ENCODE measurements around the gene NT5DC1. TPM values are rescaled to one million over a fixed set of nuclear protein-coding genes. Genes with fewer than 3 reads are reported as not detected.

The NT5DC1 gene
- polyA plus RNA-seq, 3 donors: 18.2 to 39.0 (median 28.3) TPM

DNA sequence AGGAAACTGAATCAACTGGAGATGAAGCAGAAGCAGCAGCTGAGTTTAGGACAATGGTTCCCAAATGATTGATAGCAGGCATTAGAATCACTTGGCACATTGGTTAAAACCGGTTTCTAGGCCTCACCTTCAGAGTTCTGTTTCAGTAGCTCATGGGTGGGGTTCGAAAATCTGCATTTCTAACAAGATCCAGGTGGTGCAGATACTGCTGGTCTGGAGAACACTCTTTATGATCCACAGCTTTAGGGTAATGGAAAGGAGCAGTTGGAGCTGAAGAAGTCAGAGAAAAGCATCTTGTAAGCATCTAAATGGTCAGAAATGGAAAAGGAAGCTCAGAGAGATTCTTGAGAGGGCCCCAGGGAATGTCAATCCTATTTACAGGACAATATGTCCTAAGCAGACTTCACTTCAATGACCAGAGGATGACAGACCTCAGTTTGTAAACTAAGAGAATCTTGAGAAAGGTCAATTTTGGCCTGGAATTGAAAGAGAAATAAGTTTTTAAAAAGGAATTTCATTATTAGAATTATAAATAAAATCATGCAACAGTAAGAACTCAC, 170.6 kb downstream of the NT5DC1 start:
- DNase-seq: no peak
- peaks cover 10% of the 10 kb centered on the region for H4K20me1 ChIP-seq (ENCODE audit: insufficient read depth, low read length)
- TF ChIP-seq, protein P1, sequence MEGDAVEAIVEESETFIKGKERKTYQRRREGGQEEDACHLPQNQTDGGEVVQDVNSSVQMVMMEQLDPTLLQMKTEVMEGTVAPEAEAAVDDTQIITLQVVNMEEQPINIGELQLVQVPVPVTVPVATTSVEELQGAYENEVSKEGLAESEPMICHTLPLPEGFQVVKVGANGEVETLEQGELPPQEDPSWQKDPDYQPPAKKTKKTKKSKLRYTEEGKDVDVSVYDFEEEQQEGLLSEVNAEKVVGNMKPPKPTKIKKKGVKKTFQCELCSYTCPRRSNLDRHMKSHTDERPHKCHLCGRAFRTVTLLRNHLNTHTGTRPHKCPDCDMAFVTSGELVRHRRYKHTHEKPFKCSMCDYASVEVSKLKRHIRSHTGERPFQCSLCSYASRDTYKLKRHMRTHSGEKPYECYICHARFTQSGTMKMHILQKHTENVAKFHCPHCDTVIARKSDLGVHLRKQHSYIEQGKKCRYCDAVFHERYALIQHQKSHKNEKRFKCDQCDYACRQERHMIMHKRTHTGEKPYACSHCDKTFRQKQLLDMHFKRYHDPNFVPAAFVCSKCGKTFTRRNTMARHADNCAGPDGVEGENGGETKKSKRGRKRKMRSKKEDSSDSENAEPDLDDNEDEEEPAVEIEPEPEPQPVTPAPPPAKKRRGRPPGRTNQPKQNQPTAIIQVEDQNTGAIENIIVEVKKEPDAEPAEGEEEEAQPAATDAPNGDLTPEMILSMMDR (IDR thresholded peaks at IDR 0.05): no peak
- WGBS (ENCODE audit: insufficient coverage): no CpG with 5 or more reads among the region's 2 CpGs
- H3K79me2 ChIP-seq (ENCODE audit: insufficient read depth, low read length): peaks cover 18% of the 10 kb centered on the region
- no peak overlapping the region for H3K4me3 ChIP-seq (replicated peaks in 1 of 3; ENCODE audit: low read depth in 2 of 3, low read length in 3 of 3)
- no peak overlapping the region for H2AFZ ChIP-seq (ENCODE audit: insufficient read depth, low read depth, low read length, poor library complexity, severe bottlenecking)
- H3K27ac Mint-ChIP-seq: no peak overlapping the region
- peaks cover 10 to 14% of the 10 kb centered on the region in 2 donors for H3K4me1 ChIP-seq (ENCODE audit: control insufficient read depth in 1 of 2, insufficient read depth in 2 of 2, low read length in 2 of 2)
- no peaks in the 10 kb centered on the region for H3K27me3 Mint-ChIP-seq (ENCODE audit: low read depth in 3 of 3)
- H3K27me3 ChIP-seq (ENCODE audit: control insufficient read depth in 2 of 2, insufficient read depth in 2 of 2, low read length in 2 of 2): no peaks in the 10 kb centered on the region
- H3K27ac ChIP-seq (ENCODE audit: low read depth in 1 of 2, low read length in 2 of 2): no peak overlapping the region
- no peak overlapping the region for H3K9ac ChIP-seq (ENCODE audit: insufficient read depth, low read length, poor library complexity, severe bottlenecking)
- no peaks in the 10 kb centered on the region for H3K9me3 Mint-ChIP-seq
- no peaks in the 10 kb centered on the region for H3K9me3 ChIP-seq (replicated peaks in 1 of 2; ENCODE audit: control insufficient read depth in 1 of 2, insufficient read depth in 1 of 2, low read length in 2 of 2)
- H3K36me3 ChIP-seq (replicated peaks in 1 of 2; ENCODE audit: control insufficient read depth in 1 of 2, insufficient read depth in 2 of 2, low read length in 2 of 2): peaks cover 10 to 38% of the 10 kb centered on the region in 2 donors
- H3K4me2 ChIP-seq (replicated peaks; ENCODE audit: extremely low read depth, low read length, poor library complexity, severe bottlenecking): no peak overlapping the region
- H3K4me3 Mint-ChIP-seq: no peak overlapping the region
- H3K4me1 Mint-ChIP-seq: peaks cover 16% of the 10 kb centered on the region
- intact Hi-C loops (cut with micrococcal nuclease): no loop called here
- H3K36me3 Mint-ChIP-seq: peaks cover 24 to 27% of the 10 kb centered on the region in 2 donors

DNA sequence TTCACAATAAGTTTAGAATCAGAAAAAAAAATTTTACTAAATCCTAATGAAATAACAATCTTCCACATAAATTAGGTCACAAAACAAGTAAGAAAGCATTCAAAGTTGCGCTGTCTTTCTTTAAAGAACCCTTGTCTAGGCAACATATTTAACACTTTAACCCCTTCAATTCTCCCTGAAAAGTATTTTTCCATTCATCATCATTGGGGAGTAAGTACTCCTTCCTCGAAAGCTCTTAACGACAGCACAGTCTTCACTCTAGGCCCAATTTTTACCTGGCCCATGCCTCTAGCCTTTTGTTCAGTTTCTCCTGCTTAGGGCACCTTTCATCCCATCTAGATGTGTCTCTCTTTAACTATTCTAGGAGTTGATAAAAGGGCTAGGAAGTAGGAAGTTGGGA, 176.5 kb downstream of the NT5DC1 start:
- peaks cover 23 to 31% of the 10 kb centered on the region in 2 donors for H3K36me3 Mint-ChIP-seq
- Histone ChIP-seq H3K9me3 (replicated peaks in 1 of 2; ENCODE audit: control insufficient read depth in 1 of 2, insufficient read depth in 1 of 2, low read length in 2 of 2) (no peaks in the 10 kb centered on the region), H4K20me1 (ENCODE audit: insufficient read depth, low read length) (peaks cover 27% of the 10 kb centered on the region), H3K4me3 (replicated peaks in 1 of 3; ENCODE audit: low read depth in 2 of 3, low read length in 3 of 3) (peak overlapping the region in 1 of 3 experiments; percentile 90), H3K79me2 (ENCODE audit: insufficient read depth, low read length) (peaks cover 52% of the 10 kb centered on the region), H3K4me2 (replicated peaks; ENCODE audit: extremely low read depth, low read length, poor library complexity, severe bottlenecking) (peak overlapping the region; percentile 85), H3K9ac (ENCODE audit: insufficient read depth, low read length, poor library complexity, severe bottlenecking) (no peak overlapping the region), H3K27ac (ENCODE audit: low read depth in 1 of 2, low read length in 2 of 2) (peak overlapping the region in 1 of 2 donors; percentile 97), H3K36me3 (replicated peaks in 1 of 2; ENCODE audit: control insufficient read depth in 1 of 2, insufficient read depth in 2 of 2, low read length in 2 of 2) (peaks cover 10 to 27% of the 10 kb centered on the region in 2 donors), H3K4me1 (ENCODE audit: control insufficient read depth in 1 of 2, insufficient read depth in 2 of 2, low read length in 2 of 2) (peaks cover 36 to 49% of the 10 kb centered on the region in 2 donors), H2AFZ (ENCODE audit: insufficient read depth, low read depth, low read length, poor library complexity, severe bottlenecking) (no peak overlapping the region), H3K27me3 (ENCODE audit: control insufficient read depth in 2 of 2, insufficient read depth in 2 of 2, low read length in 2 of 2) (no peaks in the 10 kb centered on the region)
- no peaks in the 10 kb centered on the region for H3K27me3 Mint-ChIP-seq (ENCODE audit: low read depth in 3 of 3)
- intact Hi-C loops (cut with micrococcal nuclease): loop anchor here in 1 of 2 donors (5.0 kb wide), 1 partner anchor 255 kb away; no protein-coding TSS in a partner anchor
- 100% methylated on average over 1 of the region's 3 CpGs for WGBS (ENCODE audit: insufficient coverage)
- peak overlapping the region; percentile 1 to 99 (median 64) for H3K27ac Mint-ChIP-seq
- peaks cover 43% of the 10 kb centered on the region for H3K4me1 Mint-ChIP-seq
- H3K4me3 Mint-ChIP-seq: peak overlapping the region; percentile 49 to 96
- TF ChIP-seq, protein P1 (IDR thresholded peaks at IDR 0.05): no peak
- no peak for DNase-seq
- H3K9me3 Mint-ChIP-seq: no peaks in the 10 kb centered on the region
